Spleen (tissue), 11 donors: ENCODE data around the gene FGFBP1. TPM values are rescaled to one million over a fixed set of nuclear protein-coding genes. Genes with fewer than 3 reads are reported as not detected.

Experiments
- DNase-seq: peaks from one replicate; pipeline ENCODE4 v3.0.0-alpha.2; 2020
- H3K27ac ChIP-seq, 8 donors: fragments of 200-600 bp; sonication (generic) in 7 of 8; 1 replicate in 4 of 8; 2 replicates in 4 of 8; pipeline versions ENCODE4 v1.5.0 to v1.8.0; 2016 to 2021; ENCODE audit warnings: inconsistent platforms in 4 of 8, mild to moderate bottlenecking in 4 of 8, moderate library complexity in 1 of 8
- H3K27me3 ChIP-seq, 7 donors: fragments of 200-600 bp; sonication (generic) in 6 of 7; replicated peaks in 1 of 7; 1 replicate in 4 of 7; 2 replicates in 3 of 7; pipeline versions ENCODE4 v1.5.0 to v1.8.0; 2016 to 2021; ENCODE audit warnings: inconsistent platforms in 3 of 7, mild to moderate bottlenecking in 1 of 7
- H3K36me3 ChIP-seq, 6 donors: fragments of 200-600 bp; sonication (generic) in 5 of 6; 1 replicate in 4 of 6; 2 replicates in 2 of 6; pipeline versions ENCODE4 v1.5.0 to v1.8.0; 2016 to 2021; ENCODE audit warnings: inconsistent platforms in 2 of 6
- H3K4me1 ChIP-seq, 6 donors: fragments of 200-600 bp; sonication (generic) in 5 of 6; 1 replicate in 3 of 6; 2 replicates in 3 of 6; pipeline versions ENCODE4 v1.5.0 to v1.8.0; 2016 to 2021; ENCODE audit warnings: inconsistent platforms in 3 of 6
- H3K4me3 ChIP-seq, 8 donors: fragments of 200-600 bp; sonication (generic) in 7 of 8; 1 replicate in 4 of 8; 2 replicates in 4 of 8; pipeline versions ENCODE4 v1.5.0 to v1.8.0; 2016 to 2021; ENCODE audit warnings: inconsistent platforms in 4 of 8, mild to moderate bottlenecking in 4 of 8, moderate library complexity in 2 of 8
- H3K9me3 ChIP-seq, 8 donors: fragments of 200-600 bp; sonication (generic) in 7 of 8; 1 replicate in 4 of 8; 2 replicates in 4 of 8; pipeline versions ENCODE4 v1.5.0 to v1.8.0; 2016 to 2021; ENCODE audit warnings: inconsistent platforms in 4 of 8
- CTCF ChIP-seq, 11 experiments: fragments of 200-600 bp in 7 of 11; fragments of 450-650 bp in 4 of 11; sonication (generic) in 4 of 11; IDR thresholded peaks in 8 of 11; conservative IDR thresholded peaks in 3 of 11; 1 replicate in 7 of 11; 2 replicates in 4 of 11; pipeline versions ENCODE4 v1.4.0 to v1.8.0; 2016 to 2021; ENCODE audit warnings: antibody characterized with exemption in 11 of 11, inconsistent platforms in 4 of 11, mild to moderate bottlenecking in 1 of 11
- POLR2A ChIP-seq, 3 donors: fragments of 450-650 bp; IDR thresholded peaks; one replicate each; pipeline ENCODE4 v1.5.1; 2017; ENCODE audit warnings: antibody characterized with exemption in 3 of 3, mild to moderate bottlenecking in 1 of 3
- POLR2AphosphoS5 ChIP-seq, 3 donors: sonication (generic); formaldehyde crosslinking; IDR thresholded peaks; one replicate each; pipeline ENCODE4 v1.5.1; 2017; ENCODE audit warnings: antibody characterized with exemption in 3 of 3
- WGBS, 5 donors: extraction: QIAGEN DNeasy Blood & Tissue Kit in 3 of 5; methylation state at CpG; one replicate each; pipeline versions ENCODE4 v1.1.5 to v1.1.7; 2013 to 2018; 5-methylcytosine and 5-hydroxymethylcytosine counted together
- intact Hi-C: fragments of 100-400 bp; cut with DNase I; formaldehyde crosslinking; loops from one replicate; pipeline ENCODE4 v1.15.0; 2023; ENCODE audit warnings: low total_unique reads
- polyA plus RNA-seq, 3 donors: library from polyadenylated mRNA; stranded (reverse); fragments of 200-250 nt; gene quantifications; one replicate each; pipeline ENCODE4 v1.2.1, GENCODE V29; 2013
- total RNA-seq, 7 donors: library from RNA; depleted of rRNA in 3 of 7; stranded (reverse); fragments of >200 nt in 3 of 7; fragmentation: NEBNext Ultra II Directional in 4 of 7; extraction: Animal tissue kit (Norgen Biotek cat#: 25700) in 4 of 7; gene quantifications; one replicate each; pipeline versions ENCODE4 v1.1.0 to v1.2.1, GENCODE V29; 2016 to 2021
- donor health status: healthy with polysubstance abuse.
- donor health status: DM: no; HTN: no; CAD: no; lungs with moderate emphysema.
- donor health status: DM: no; HTN: no; CAD: no.
- donor health status: Bipolar disorder and iron deficiency.
- donor health status: healthy.
- donor health status: DM: no; HTN: no; CAD: no.
- donor health status: DM: yes; HTN: yes; CAD: no.

The FGFBP1 gene
- total and polyA plus RNA-seq, 10 donors = 0.08 to 0.10 TPM; not detected in 8

- 47 to 82% (median 57%) methylated on average over 5 to 9 of the region's 9 CpGs for WGBS, 5 donors
- intact Hi-C loops = loop anchor here (2.0 to 5.0 kb wide), 2 partner anchors 74 to 149 kb away; no protein-coding TSS in a partner anchor
- H3K36me3 ChIP-seq = no peaks in the 10 kb centered on the region
- DNase-seq = peak; percentile 88
- TF ChIP-seq POLR2AphosphoS5 (IDR thresholded peaks at IDR 0.05) (no peak), CTCF (IDR thresholded peaks at IDR 0.05 in 8 of 11, conservative IDR thresholded peaks at IDR 0.05 in 3 of 11) (peak; percentile 65 to 96 (median 84)), POLR2A (IDR thresholded peaks at IDR 0.05) (no peak)
- no peaks in the 10 kb centered on the region for H3K27me3 ChIP-seq
- H3K4me1 ChIP-seq = peaks cover 0 to 11% (median 2%) of the 10 kb centered on the region in 6 donors
- H3K4me3 ChIP-seq = no peak overlapping the region
- no peak overlapping the region for H3K27ac ChIP-seq
- H3K9me3 ChIP-seq = peaks cover 0 to 10% (median 0%) of the 10 kb centered on the region in 8 donors
Measured at GRCh38 chr4:15956179-15956850, 17.8 kb upstream of the FGFBP1 start.

GRCh38 chr4:15955670-15956069 is 17.1 kb upstream of the FGFBP1 start:
- no peak overlapping the region for H3K4me3 ChIP-seq
- peaks cover 0 to 10% (median 0%) of the 10 kb centered on the region in 8 donors for H3K9me3 ChIP-seq
- peaks cover 0 to 9% (median 2%) of the 10 kb centered on the region in 6 donors for H3K4me1 ChIP-seq
- no peak for DNase-seq
- 86 to 95% (median 90%) methylated on average over 2 to 3 of the region's 3 CpGs for WGBS, 5 donors
- no peaks in the 10 kb centered on the region for H3K36me3 ChIP-seq
- H3K27ac ChIP-seq = no peak overlapping the region
- intact Hi-C loops = loop anchor here (2.0 to 5.0 kb wide), 2 partner anchors 73 to 148 kb away; no protein-coding TSS in a partner anchor
- no peaks in the 10 kb centered on the region for H3K27me3 ChIP-seq
- TF ChIP-seq CTCF (IDR thresholded peaks at IDR 0.05 in 8 of 11, conservative IDR thresholded peaks at IDR 0.05 in 3 of 11) (no peak), POLR2A (IDR thresholded peaks at IDR 0.05) (no peak), POLR2AphosphoS5 (IDR thresholded peaks at IDR 0.05) (no peak)

- Histone ChIP-seq H3K9me3 (peaks cover 0 to 10% (median 0%) of the 10 kb centered on the region in 8 donors), H3K36me3 (no peaks in the 10 kb centered on the region), H3K4me3 (no peak overlapping the region), H3K27me3 (no peaks in the 10 kb centered on the region), H3K4me1 (peaks cover 0 to 9% (median 2%) of the 10 kb centered on the region in 6 donors), H3K27ac (no peak overlapping the region)
- no peak for DNase-seq
- intact Hi-C loops = loop anchor here (5.0 kb wide), 1 partner anchor 226 kb away; no protein-coding TSS in a partner anchor
- 85 to 98% (median 94%) methylated on average over 5 of the region's 5 CpGs for WGBS, 5 donors
- TF ChIP-seq POLR2AphosphoS5 (IDR thresholded peaks at IDR 0.05) (no peak), POLR2A (IDR thresholded peaks at IDR 0.05) (no peak), CTCF (IDR thresholded peaks at IDR 0.05 in 8 of 11, conservative IDR thresholded peaks at IDR 0.05 in 3 of 11) (no peak)
Measured at GRCh38 chr4:15953625-15954024, 15.1 kb upstream of the FGFBP1 start.

- H3K27ac ChIP-seq = no peak overlapping the region
- H3K27me3 ChIP-seq = no peaks in the 10 kb centered on the region
- no peak overlapping the region for H3K4me3 ChIP-seq
- H3K9me3 ChIP-seq = peaks cover 0 to 10% (median 0%) of the 10 kb centered on the region in 8 donors
- TF ChIP-seq POLR2AphosphoS5 (IDR thresholded peaks at IDR 0.05) (no peak), CTCF (IDR thresholded peaks at IDR 0.05 in 8 of 11, conservative IDR thresholded peaks at IDR 0.05 in 3 of 11) (no peak), POLR2A (IDR thresholded peaks at IDR 0.05) (no peak)
- intact Hi-C loops = loop anchor here (5.0 kb wide), 1 partner anchor 224 kb away; no protein-coding TSS in a partner anchor
- peaks cover 0 to 9% (median 2%) of the 10 kb centered on the region in 6 donors for H3K4me1 ChIP-seq
- H3K36me3 ChIP-seq = no peaks in the 10 kb centered on the region
- DNase-seq = no peak
Measured at GRCh38 chr4:15951781-15952180, 13.2 kb upstream of the FGFBP1 start.
